ENCODE measurements around the gene NUP210L.

DNA sequence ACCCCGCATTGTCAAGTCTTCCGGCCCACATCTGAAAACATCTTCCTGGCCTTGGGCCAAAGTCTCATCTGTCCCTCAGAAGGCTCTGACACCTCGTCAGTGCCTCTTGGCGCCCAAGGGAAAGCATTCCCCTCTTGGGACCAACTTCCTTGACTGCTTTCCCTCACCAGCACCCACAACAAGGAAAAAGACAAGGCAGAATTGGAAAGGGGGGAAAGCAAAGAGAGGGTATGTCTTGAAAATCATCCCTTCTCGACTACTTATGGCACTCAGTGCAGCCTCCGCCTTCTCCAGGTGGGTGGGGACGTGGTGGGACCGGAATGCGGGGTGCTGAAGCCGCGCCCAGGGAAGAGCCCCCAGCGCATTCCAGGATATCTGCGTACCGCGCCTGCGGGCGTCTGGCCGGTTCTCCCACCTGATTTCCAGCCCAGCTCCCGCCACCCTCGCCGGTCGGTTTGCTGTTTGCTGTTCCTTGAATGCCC is 191.0 kb downstream of the NUP210L start:
- TF ChIP-seq, protein P1, sequence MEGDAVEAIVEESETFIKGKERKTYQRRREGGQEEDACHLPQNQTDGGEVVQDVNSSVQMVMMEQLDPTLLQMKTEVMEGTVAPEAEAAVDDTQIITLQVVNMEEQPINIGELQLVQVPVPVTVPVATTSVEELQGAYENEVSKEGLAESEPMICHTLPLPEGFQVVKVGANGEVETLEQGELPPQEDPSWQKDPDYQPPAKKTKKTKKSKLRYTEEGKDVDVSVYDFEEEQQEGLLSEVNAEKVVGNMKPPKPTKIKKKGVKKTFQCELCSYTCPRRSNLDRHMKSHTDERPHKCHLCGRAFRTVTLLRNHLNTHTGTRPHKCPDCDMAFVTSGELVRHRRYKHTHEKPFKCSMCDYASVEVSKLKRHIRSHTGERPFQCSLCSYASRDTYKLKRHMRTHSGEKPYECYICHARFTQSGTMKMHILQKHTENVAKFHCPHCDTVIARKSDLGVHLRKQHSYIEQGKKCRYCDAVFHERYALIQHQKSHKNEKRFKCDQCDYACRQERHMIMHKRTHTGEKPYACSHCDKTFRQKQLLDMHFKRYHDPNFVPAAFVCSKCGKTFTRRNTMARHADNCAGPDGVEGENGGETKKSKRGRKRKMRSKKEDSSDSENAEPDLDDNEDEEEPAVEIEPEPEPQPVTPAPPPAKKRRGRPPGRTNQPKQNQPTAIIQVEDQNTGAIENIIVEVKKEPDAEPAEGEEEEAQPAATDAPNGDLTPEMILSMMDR (IDR thresholded peaks at IDR 0.05), result no peak
- TF ChIP-seq POLR2A (IDR thresholded peaks at IDR 0.05), result no peak

All from sigmoid colon (tissue), 3 donors.